ENCODE measurements around the gene BCO1.
"Not testable (repeated sequence)": the region's sequence is repeated elsewhere in the genome, so short reads cannot be mapped to it uniquely, and the experiment has no call there.

Gene BCO1, protein sequence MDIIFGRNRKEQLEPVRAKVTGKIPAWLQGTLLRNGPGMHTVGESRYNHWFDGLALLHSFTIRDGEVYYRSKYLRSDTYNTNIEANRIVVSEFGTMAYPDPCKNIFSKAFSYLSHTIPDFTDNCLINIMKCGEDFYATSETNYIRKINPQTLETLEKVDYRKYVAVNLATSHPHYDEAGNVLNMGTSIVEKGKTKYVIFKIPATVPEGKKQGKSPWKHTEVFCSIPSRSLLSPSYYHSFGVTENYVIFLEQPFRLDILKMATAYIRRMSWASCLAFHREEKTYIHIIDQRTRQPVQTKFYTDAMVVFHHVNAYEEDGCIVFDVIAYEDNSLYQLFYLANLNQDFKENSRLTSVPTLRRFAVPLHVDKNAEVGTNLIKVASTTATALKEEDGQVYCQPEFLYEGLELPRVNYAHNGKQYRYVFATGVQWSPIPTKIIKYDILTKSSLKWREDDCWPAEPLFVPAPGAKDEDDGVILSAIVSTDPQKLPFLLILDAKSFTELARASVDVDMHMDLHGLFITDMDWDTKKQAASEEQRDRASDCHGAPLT

DNA sequence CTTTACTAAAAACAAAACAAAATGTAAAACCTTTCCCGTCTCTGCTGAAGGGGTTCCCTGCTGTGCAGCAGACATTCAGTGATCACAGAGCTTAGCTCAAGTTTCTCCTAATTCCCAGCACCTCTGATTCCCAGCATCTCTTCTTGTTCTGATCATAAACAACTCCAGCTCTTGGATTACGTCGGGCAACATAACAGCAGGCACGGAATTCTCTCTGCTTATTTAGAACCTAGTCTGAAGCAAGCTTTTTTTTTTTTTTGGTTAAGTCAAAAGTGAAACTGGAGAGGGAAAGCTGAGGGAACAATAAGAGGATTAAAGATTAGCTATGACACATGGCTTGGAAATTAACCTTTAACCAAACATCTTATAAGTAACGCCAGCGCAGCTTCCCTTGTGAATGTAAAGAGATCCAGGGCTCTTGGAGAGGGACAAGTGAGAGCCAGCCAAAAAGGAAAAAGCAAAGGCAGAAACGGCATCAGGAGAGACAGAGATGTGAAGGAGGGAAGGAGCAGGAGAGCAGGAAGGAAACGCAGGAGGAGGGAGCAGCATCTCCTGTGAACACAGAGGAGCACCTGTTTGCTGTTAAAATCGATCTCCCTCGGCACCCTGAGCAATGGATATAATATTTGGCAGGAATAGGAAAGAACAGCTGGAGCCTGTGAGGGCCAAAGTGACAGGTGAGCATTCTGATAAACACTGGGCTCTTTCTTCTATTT, at the start of gene BCO1:
TSS of gene BCO1 (plus strand) at position 394 of the 716 bp plus-strand sequence. CDS start at position 614, 220 bp downstream.
- DNase-seq (ENCODE audit: low read depth), result no peak

- no peak for DNase-seq (ENCODE audit: low read depth)
Measured at GRCh38 chr16:81189100-81189664, 49.3 kb upstream of the BCO1 start.

GRCh38 chr16:81190667-81191066, 47.8 kb upstream of the BCO1 start:
- DNase-seq (ENCODE audit: low read depth), result no peak

- DNase-seq (ENCODE audit: low read depth), result no peak
Measured at GRCh38 chr16:81195885-81196534, 42.5 kb upstream of the BCO1 start.

DNA sequence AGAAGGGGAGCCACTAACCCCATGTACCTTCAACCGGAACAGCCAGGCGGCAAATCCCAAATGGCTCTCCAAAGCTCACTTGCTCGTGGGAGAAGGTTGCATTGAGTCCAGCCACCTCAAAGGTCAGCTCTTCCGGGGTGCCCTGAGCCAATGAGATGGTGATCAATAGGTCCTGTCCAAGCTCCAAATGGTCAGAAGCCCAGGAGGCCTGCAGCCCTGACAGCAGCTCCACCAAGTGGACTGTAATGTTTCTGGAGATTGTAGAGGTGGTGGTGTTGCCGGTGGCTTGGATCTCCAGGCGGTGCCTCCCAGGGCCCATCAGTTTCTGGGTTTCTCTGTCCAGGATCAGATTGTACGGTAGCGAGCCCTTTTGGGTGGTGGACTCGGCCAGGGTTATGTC, 39.9 kb upstream of the BCO1 start:
- DNase-seq (ENCODE audit: low read depth), result no peak

GRCh38 chr16:81201267-81201666, 37.2 kb upstream of the BCO1 start:
- DNase-seq (ENCODE audit: low read depth), result no peak

GRCh38 chr16:81204798-81205680, 33.5 kb upstream of the BCO1 start:
- no peak for DNase-seq (ENCODE audit: low read depth)

GRCh38 chr16:81207076-81207475, 31.4 kb upstream of the BCO1 start:
- no peak for DNase-seq (ENCODE audit: low read depth)

- DNase-seq (ENCODE audit: low read depth), result no peak
Measured at GRCh38 chr16:81210807-81211206, 27.7 kb upstream of the BCO1 start.

DNA sequence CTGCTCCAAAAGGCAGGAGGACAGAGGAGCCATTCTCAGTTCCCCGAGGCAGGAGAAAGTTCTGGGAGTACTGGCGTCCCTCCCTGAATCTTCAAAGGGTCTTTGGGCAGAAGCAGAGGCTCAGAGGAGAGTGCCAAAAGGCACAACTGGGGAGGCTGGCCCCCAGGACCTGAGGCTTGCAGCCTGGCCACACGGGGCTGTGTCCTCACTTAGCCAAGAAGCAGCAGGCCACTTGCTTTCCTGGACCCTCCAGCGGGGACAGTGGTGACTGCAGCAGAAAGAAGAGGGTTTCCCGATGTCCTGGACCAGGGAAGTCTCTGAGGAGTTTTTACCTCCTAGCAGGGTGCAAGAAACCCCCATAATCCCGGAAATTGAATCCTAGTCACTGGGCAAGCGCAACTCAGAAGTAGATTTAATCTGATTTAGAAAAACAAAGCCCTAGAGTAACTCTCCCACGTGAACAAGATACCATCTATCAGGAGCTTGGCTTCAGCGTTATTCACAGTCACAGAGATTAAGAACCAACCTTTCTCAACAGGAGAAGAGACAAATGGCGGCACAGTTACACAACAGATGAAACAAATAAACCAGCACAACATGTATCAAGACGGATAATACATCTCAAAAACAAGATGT, 25.5 kb upstream of the BCO1 start:
- DNase-seq (ENCODE audit: low read depth), result no peak

DNA sequence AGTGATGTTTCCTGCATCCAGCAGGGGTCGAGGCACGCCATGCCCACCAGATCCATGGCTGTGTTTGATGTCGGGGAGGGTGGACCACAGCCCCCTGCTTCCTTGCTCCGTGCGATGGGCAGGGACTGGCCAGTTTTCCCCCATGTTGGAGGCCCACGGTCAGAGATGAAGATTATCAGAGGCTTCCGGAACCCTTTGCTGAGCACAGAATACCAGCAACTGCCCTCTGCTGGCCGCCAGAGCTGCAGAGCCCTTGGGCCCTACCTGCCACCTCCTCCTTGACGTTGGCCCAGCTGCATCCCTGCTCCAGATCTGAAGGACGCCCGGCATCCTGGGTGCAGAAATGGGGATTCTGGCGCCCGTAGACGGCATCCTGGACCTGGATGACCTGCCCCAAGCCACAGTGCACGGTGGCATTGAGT, 23.7 kb upstream of the BCO1 start:
- no peak for DNase-seq (ENCODE audit: low read depth)

DNA sequence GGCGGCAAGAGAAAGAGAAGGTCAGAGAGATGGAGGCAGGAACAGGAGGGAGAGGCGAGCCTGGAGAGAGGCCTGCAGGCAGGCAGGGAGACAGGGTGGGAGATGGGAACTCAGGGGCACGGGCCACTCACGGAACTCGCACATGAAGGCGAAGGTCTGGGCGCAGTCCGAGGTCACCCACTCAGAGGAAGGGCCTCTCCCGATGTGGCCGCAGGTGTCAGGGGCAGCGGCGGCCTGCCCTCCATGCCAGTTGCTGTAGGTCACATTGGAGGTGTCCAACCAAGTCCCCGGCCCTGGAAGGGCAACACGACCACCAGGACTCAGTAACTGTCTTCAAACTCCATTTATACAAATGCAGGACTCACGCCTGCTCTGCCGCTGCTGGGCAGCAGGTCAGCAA, 22.4 kb upstream of the BCO1 start:
- no peak for DNase-seq (ENCODE audit: low read depth)

GRCh38 chr16:81216706-81217105, 21.8 kb upstream of the BCO1 start:
- no peak for DNase-seq (ENCODE audit: low read depth)

DNA sequence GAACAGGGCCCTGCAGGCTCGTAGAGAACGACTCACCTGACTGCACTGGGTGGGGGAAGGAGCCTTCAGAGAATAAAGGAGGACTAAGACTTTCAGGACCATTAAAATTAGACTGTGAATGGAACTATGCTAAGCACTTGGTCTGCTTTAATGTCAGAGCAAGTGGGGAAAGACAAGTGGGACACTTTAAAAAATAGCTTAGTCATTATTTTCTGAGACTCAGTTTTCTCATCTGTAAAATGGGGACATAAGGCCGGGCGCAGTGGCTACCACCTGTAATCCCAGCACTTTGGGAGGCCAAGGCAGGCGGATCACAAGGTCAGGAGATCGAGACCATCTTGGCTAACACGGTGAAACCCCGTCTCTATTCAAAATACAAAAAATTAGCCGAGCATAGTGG, 19.3 kb upstream of the BCO1 start:
- no peak for DNase-seq (ENCODE audit: low read depth)

DNA sequence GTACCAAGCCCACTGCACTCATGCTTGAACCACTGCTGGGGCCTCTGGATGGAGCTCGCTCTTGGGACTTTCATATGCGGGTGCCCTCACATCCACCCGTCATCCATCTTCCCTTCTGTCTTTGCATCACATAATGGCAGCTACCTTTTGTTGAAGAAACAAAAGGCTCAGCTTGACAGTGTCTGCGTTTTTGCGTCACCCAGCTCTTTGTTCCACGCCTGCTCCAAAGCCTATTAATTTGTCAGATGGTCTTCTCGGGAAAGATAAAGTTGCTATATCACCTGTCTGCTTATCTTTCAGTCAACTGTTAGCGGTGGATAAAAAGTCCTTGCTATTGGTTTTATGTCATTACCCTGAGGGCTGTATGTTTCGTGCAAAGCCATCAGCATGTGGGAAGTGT, 18.1 kb upstream of the BCO1 start:
- no peak for DNase-seq (ENCODE audit: low read depth)

GRCh38 chr16:81221731-81222130, 16.8 kb upstream of the BCO1 start:
- no peak for DNase-seq (ENCODE audit: low read depth)

GRCh38 chr16:81224824-81225223, 13.7 kb upstream of the BCO1 start:
- DNase-seq (ENCODE audit: low read depth), result no peak

- not testable (repeated sequence) for DNase-seq (ENCODE audit: low read depth)
Measured at GRCh38 chr16:81225697-81226096, 12.8 kb upstream of the BCO1 start.

DNA sequence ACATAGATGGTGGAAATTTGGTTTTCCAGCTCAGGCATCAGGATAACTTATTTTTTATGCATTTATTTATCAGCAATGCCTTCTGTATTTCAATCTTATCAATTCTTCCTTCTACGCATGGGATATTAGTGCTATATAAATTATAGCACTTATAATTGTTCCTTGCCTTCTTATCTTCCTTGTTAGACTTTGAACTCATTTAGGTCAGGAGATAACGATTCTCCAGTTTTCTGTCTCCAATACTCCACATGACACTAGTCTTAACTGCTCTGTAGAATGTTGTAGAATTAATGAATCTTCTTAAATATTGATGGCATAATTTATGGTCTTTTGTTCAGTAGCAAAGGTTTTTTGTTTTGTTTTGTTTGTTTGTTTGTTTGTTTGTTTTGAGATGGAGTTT, 10.7 kb upstream of the BCO1 start:
- no peak for DNase-seq (ENCODE audit: low read depth)

DNA sequence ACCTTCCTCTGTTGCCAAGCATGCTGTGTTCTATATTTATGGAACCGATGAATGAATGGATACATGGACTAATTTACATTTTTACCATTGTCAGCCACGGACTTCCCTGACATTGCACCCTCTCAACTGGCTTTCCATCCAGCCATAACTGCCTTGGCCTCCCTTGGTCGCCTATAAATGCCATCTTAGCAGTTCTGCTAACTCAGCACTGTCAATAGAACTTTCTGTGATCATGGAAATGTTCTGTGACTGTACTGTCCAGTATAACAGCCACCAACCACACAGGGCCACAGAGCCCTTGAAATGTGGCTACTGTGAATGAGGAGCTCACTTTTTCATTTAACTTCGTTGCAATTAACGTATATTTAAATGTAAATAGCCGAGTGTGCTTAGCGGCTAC, 8.7 kb upstream of the BCO1 start:
- DNase-seq (ENCODE audit: low read depth), result no peak

DNA sequence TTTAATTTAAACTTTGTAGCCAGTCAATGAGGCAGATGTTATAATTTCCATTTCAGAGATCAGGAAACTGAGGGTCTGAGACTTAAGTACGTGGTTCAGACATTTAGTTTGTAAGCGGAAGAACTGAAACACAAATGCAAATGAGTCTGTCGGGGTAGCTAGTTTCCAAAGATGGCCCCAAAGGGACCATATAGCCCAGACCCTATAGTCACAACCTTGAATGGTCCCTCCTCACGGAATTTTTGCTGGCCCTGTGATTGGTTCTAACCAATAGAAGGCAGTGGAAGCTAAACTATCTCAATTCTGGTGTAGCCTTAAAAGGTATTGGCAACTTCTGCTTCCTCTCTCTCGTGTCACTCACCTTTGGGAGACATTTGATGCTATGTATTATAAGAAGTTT, 7.5 kb upstream of the BCO1 start:
- DNase-seq (ENCODE audit: low read depth), result no peak

Data from stimulated activated CD8-positive, alpha-beta memory T cell treated with anti-CD3 and anti-CD28 coated beads, Interleukin-12 subunit alpha, Interleukin-12 subunit beta, amount 100 ng/mL, for 4 hours (primary cell).